H1 (cell line): ENCODE results near the gene MACROD1. TPM values are rescaled to one million over a fixed set of nuclear protein-coding genes. Genes with fewer than 3 reads are reported as not detected.

Experiments
- CTCF ChIA-PET: fragments of 300-600 bp; sonication (Branson Sonifier 250); formaldehyde crosslinking; loops from one replicate; lab custom pipeline; 2021; ENCODE audit not compliant: partially characterized antibody; lab: Charles Lee
- POLR2A ChIA-PET: fragments of 300-600 bp; sonication (Branson Sonifier 250); formaldehyde crosslinking; loops from one replicate; lab custom pipeline; 2021; ENCODE audit warnings: inconsistent platforms; ENCODE audit not compliant: partially characterized antibody; lab: Charles Lee
- DNase-seq, 2 experiments: peaks; one replicate each; pipeline versions ENCODE4 v3.0.0 to v3.0.0-alpha.2; 2010 to 2022; ENCODE audit warnings: low spot score in 2 of 2, low read depth in 1 of 2, mixed read lengths in 1 of 2
- FAIRE-seq: peaks from 2 replicates; lab custom pipeline; 2011; peaks lifted over from hg19 to GRCh38; lab: Jason Lieb, UNC
- H2AFZ ChIP-seq: 2 replicates; pipeline ENCODE4 v1.8.1; 2012; ENCODE audit warnings: low read length, inconsistent platforms
- H2AK5ac ChIP-seq: 2 replicates; pipeline ENCODE4 v1.6.1; 2013; ENCODE audit warnings: low read depth, low read length
- H2BK120ac ChIP-seq: replicated peaks from 2 replicates; pipeline ENCODE3; 2013; ENCODE audit warnings: low read depth, low read length, inconsistent platforms
- H2BK12ac ChIP-seq: 2 replicates; pipeline ENCODE4 v1.6.1; 2013; ENCODE audit warnings: low read depth, low read length
- H2BK15ac ChIP-seq: 2 replicates; pipeline ENCODE4 v1.6.1; 2013; ENCODE audit warnings: low read length
- H2BK20ac ChIP-seq: 2 replicates; pipeline ENCODE4 v1.6.1; 2013; ENCODE audit warnings: low read length
- H2BK5ac ChIP-seq: 2 replicates; pipeline ENCODE4 v1.6.1; 2013; ENCODE audit warnings: low read depth, low read length
- H3K14ac ChIP-seq: 2 replicates; pipeline ENCODE4 v1.6.1; 2013; ENCODE audit warnings: inconsistent platforms; ENCODE audit not compliant: insufficient read length
- H3K18ac ChIP-seq: 2 replicates; pipeline ENCODE4 v1.6.1; 2013; ENCODE audit warnings: low read length; ENCODE audit errors: extremely low read depth
- H3K23ac ChIP-seq: 2 replicates; pipeline ENCODE4 v1.6.1; 2013; ENCODE audit warnings: inconsistent platforms; ENCODE audit not compliant: insufficient read length
- H3K23me2 ChIP-seq: 2 replicates; pipeline ENCODE4 v1.6.1; 2013; ENCODE audit warnings: low read depth, low read length
- H3K27ac ChIP-seq: 2 replicates; pipeline ENCODE4 v1.6.1; 2011; ENCODE audit warnings: low read depth, low read length, inconsistent platforms
- H3K27me3 ChIP-seq, 4 experiments: replicated peaks in 1 of 4; 1 replicate in 1 of 4; 2 replicates in 3 of 4; pipeline versions ENCODE4 v1.6.1 to v1.8.1; 2011 to 2013; ENCODE audit warnings: low read length in 3 of 4, mild to moderate bottlenecking in 3 of 4, inconsistent platforms in 2 of 4, mixed read lengths in 2 of 4, moderate library complexity in 1 of 4; ENCODE audit not compliant: control insufficient read depth in 3 of 4, insufficient read depth in 3 of 4; ENCODE audit errors: extremely low read depth in 1 of 4
- H3K36me3 ChIP-seq, 4 experiments: 2 replicates each; pipeline versions ENCODE4 v1.6.1 to v1.8.1; 2011 to 2013; ENCODE audit warnings: mild to moderate bottlenecking in 4 of 4, low read length in 3 of 4, moderate library complexity in 2 of 4, control low read depth in 1 of 4, inconsistent platforms in 1 of 4; ENCODE audit not compliant: insufficient read depth in 4 of 4, control insufficient read depth in 2 of 4
- H3K4ac ChIP-seq: replicated peaks from 2 replicates; pipeline ENCODE3; 2013; ENCODE audit warnings: low read length, low read depth, mixed read lengths, inconsistent platforms; ENCODE audit not compliant: insufficient read length
- H3K4me1 ChIP-seq, 4 experiments: replicated peaks in 1 of 4; 1 replicate in 1 of 4; 2 replicates in 3 of 4; pipeline versions ENCODE4 v1.6.1 to v1.8.1; 2011 to 2013; ENCODE audit warnings: low read length in 3 of 4, inconsistent platforms in 2 of 4, mixed read lengths in 1 of 4; ENCODE audit not compliant: insufficient read depth in 4 of 4, control insufficient read depth in 3 of 4
- H3K4me2 ChIP-seq, 2 experiments: 2 replicates each; pipeline versions ENCODE4 v1.6.1 to v1.8.1; 2011 to 2013; ENCODE audit warnings: low read depth in 2 of 2, low read length in 2 of 2, control low read depth in 1 of 2, inconsistent platforms in 1 of 2, mild to moderate bottlenecking in 1 of 2; ENCODE audit not compliant: insufficient read depth in 1 of 2
- H3K4me3 ChIP-seq, 4 experiments: fragments of 200-600, 300-600 bp in 1 of 4; sonication (generic), shearing (Covaris generic), sonication (Bioruptor Twin) in 1 of 4; 2 replicates each; pipeline versions ENCODE4 v1.5.1 to v1.8.1; 2011 to 2016; ENCODE audit warnings: low read length in 4 of 4, low read depth in 3 of 4, control low read depth in 2 of 4, inconsistent platforms in 2 of 4, mild to moderate bottlenecking in 2 of 4, mixed read lengths in 1 of 4, moderate library complexity in 1 of 4; ENCODE audit not compliant: insufficient read depth in 2 of 4; ENCODE audit errors: extremely low read depth in 1 of 4
- H3K56ac ChIP-seq: replicated peaks from 2 replicates; pipeline ENCODE3; 2013; ENCODE audit warnings: low read depth, mild to moderate bottlenecking, mixed read lengths, low read length, inconsistent platforms; ENCODE audit not compliant: insufficient read length
- H3K79me1 ChIP-seq: 2 replicates; pipeline ENCODE4 v1.6.1; 2013; ENCODE audit warnings: low read depth, low read length, control low read depth
- H3K79me2 ChIP-seq, 2 experiments: 2 replicates each; pipeline versions ENCODE4 v1.6.1 to v1.8.1; 2012 to 2013; ENCODE audit warnings: low read length in 2 of 2, mild to moderate bottlenecking in 2 of 2, inconsistent platforms in 1 of 2; ENCODE audit not compliant: insufficient read depth in 2 of 2, control insufficient read depth in 1 of 2
- H3K9ac ChIP-seq, 4 experiments: replicated peaks in 1 of 4; 1 replicate in 1 of 4; 2 replicates in 3 of 4; pipeline versions ENCODE4 v1.6.1 to v1.8.1; 2011 to 2013; ENCODE audit warnings: low read depth in 3 of 4, low read length in 3 of 4, control low read depth in 2 of 4, mild to moderate bottlenecking in 2 of 4, moderate library complexity in 2 of 4, inconsistent platforms in 1 of 4; ENCODE audit errors: extremely low read depth in 1 of 4
- H3K9me3 ChIP-seq, 2 experiments: 2 replicates each; pipeline versions ENCODE4 v1.6.1 to v1.8.1; 2012 to 2013; ENCODE audit warnings: mild to moderate bottlenecking in 2 of 2, moderate library complexity in 2 of 2, control low read depth in 1 of 2, inconsistent platforms in 1 of 2, low read depth in 1 of 2, low read length in 1 of 2, mixed read lengths in 1 of 2; ENCODE audit not compliant: insufficient read depth in 2 of 2
- H4K20me1 ChIP-seq, 2 experiments: replicated peaks in 1 of 2; 2 replicates each; pipeline versions ENCODE3 to v1.8.1; 2011 to 2013; ENCODE audit warnings: inconsistent platforms in 2 of 2, low read length in 2 of 2, mild to moderate bottlenecking in 1 of 2; ENCODE audit not compliant: insufficient read depth in 2 of 2, control insufficient read depth in 1 of 2
- H4K5ac ChIP-seq: 2 replicates; pipeline ENCODE4 v1.6.1; 2013; ENCODE audit warnings: low read length, low read depth, mixed read lengths, inconsistent platforms; ENCODE audit not compliant: insufficient read length
- H4K8ac ChIP-seq: 2 replicates; pipeline ENCODE4 v1.8.0; 2013; ENCODE audit warnings: mild to moderate bottlenecking, moderate library complexity, low read length, inconsistent platforms; ENCODE audit not compliant: insufficient read depth; ENCODE audit errors: extremely low read depth
- H4K91ac ChIP-seq: replicated peaks from 2 replicates; pipeline ENCODE3; 2013; ENCODE audit warnings: low read length, mixed read lengths, inconsistent platforms; ENCODE audit not compliant: insufficient read length
- CHD1 ChIP-seq: IDR thresholded peaks from 2 replicates; pipeline ENCODE4 v1.6.1; 2012; ENCODE audit warnings: low read depth, low read length, improper control_type of control experiment
- HDAC6 ChIP-seq: IDR thresholded peaks from one replicate; pipeline ENCODE4 v1.7.1; 2012; ENCODE audit warnings: low read depth, mild to moderate bottlenecking, inconsistent platforms, low read length, moderate library complexity
- JUN ChIP-seq: IDR thresholded peaks from 2 replicates; pipeline ENCODE4 v1.6.1; 2011; ENCODE audit warnings: low read depth, mild to moderate bottlenecking, improper control_type of control experiment, low read length
- NANOG ChIP-seq: IDR thresholded peaks from 2 replicates; pipeline ENCODE4 v1.6.1; 2011; ENCODE audit warnings: low read length, low read depth, mild to moderate bottlenecking, inconsistent platforms; ENCODE audit not compliant: insufficient read depth, poor library complexity, severe bottlenecking
- POLR2AphosphoS5 ChIP-seq: IDR thresholded peaks from 2 replicates; pipeline ENCODE4 v1.6.1; 2011; ENCODE audit warnings: low read depth, low read length
- RNF2 ChIP-seq: fragments of 200-900, 300-1000 bp; sonication (generic); IDR thresholded peaks from 2 replicates; pipeline ENCODE4 v1.7.1; 2016; ENCODE audit warnings: borderline replicate concordance, low read depth, mild to moderate bottlenecking, antibody characterized with exemption, low read length; ENCODE audit not compliant: poor library complexity, severe bottlenecking; ENCODE audit errors: missing control alignments
- SIRT6 ChIP-seq: IDR thresholded peaks from one replicate; pipeline ENCODE4 v1.7.1; 2012; ENCODE audit warnings: low read length, inconsistent platforms
- SP4 ChIP-seq: IDR thresholded peaks from 2 replicates; pipeline ENCODE4 v1.6.1; 2012; ENCODE audit warnings: low read length, inconsistent platforms
- TAF1 ChIP-seq: IDR thresholded peaks from 2 replicates; pipeline ENCODE4 v1.6.1; 2011; ENCODE audit warnings: mild to moderate bottlenecking, low read depth, low read length
- WGBS, 2 experiments: shearing (Covaris generic) in 1 of 2; methylation state at CpG; one replicate each; pipeline versions ENCODE4 v1.1.6 to v1.1.7; 2013 to 2015; ENCODE audit warnings: low lambda C conversion rate in 2 of 2, mixed read lengths in 2 of 2, inconsistent platforms in 1 of 2, low coverage in 1 of 2, missing lambda C conversion rate in 1 of 2; ENCODE audit not compliant: insufficient replicate concordance in 2 of 2, insufficient coverage in 1 of 2, insufficient read length in 1 of 2; ENCODE audit errors: extremely low coverage in 1 of 2, missing lambda C conversion rate in 1 of 2; 5-methylcytosine and 5-hydroxymethylcytosine counted together
- polyA plus RNA-seq, 7 experiments: library from polyadenylated mRNA; depleted of rRNA in 3 of 7; stranded (reverse) in 5 of 7; unstranded in 2 of 7; fragments of >200 nt in 5 of 7; fragments of 200-250 nt in 2 of 7; gene quantifications; 1 replicate in 5 of 7; 2 replicates in 1 of 7; 4 replicates in 1 of 7; pipeline versions ENCODE4 v1.2.1 to v1.2.3, GENCODE V29; 2011 to 2013; ENCODE audit warnings: missing spikeins in 2 of 7, mixed read lengths in 2 of 7
- total RNA-seq: library from RNA; stranded (reverse); fragmentation: NEBNext Ultra II Directional; extraction: Animal tissue kit (Norgen Biotek cat#: 25700); gene quantifications from 2 replicates; pipeline ENCODE4 v1.2.1, GENCODE V29; 2021

Gene MACROD1
- total and polyA plus RNA-seq, 2 of the 8 experiments (the other 6 are each of a cell fraction or from before 2014, with no cell fraction given), result 19.5 to 34.1 TPM

GRCh38 chr11:64022125-64022784 is 143.7 kb downstream of the MACROD1 start:
- CTCF ChIA-PET, result interaction anchor here (0.8 to 4.2 kb wide), 11 partner anchors 9 to 127 kb away, joined by 3 to 24 read pairs (median 4); no protein-coding TSS in a partner anchor
- Histone ChIP-seq H2BK20ac (peak overlapping the region; percentile 9; the same call in 1 of the 2 replicates), H2BK15ac (no peak overlapping the region; the same call in 1 of the 2 replicates), H3K23me2 (no peaks in the 10 kb centered on the region), H2BK120ac (peak overlapping the region; percentile 47), H3K4me1 (peaks cover 3 to 49% (median 35%) of the 10 kb centered on the region in 4 experiments), H3K4ac (peak overlapping the region; percentile 87)
- WGBS, 2 experiments, result 82% methylated on average over 13 of the region's 14 CpGs; no CpG with 5 or more reads in 1 of the 2 experiments
- TF ChIP-seq JUN, result no peak
- no peak for TF ChIP-seq RNF2
- TF ChIP-seq SP4, result no peak
- TF ChIP-seq CHD1, result no peak
- no peak for TF ChIP-seq TAF1
- no peak for TF ChIP-seq NANOG
- TF ChIP-seq SIRT6, result no peak
- no peak for TF ChIP-seq POLR2AphosphoS5
- TF ChIP-seq HDAC6, result no peak
- TF ChIP-seq, all 59 proteins: peak for 0
- peak overlapping the region; percentile 60; the same call in 1 of the 2 replicates for H2BK5ac ChIP-seq
- 0 out of 4 replicates have a peak overlapping the region, but pooled peaks of 1 of the 2 experiments have one; percentile 24 for H3K4me2 ChIP-seq
- H3K9ac ChIP-seq, result no peak overlapping the region; a peak in 1 of 7 replicates
- H2BK12ac ChIP-seq, result peak overlapping the region; percentile 53; the same call in 1 of the 2 replicates
- no peaks in the 10 kb centered on the region; the same call in 1 of the 2 replicates for H3K79me1 ChIP-seq
- H3K14ac ChIP-seq, result no peak overlapping the region
- no peak for FAIRE-seq
- peak overlapping the region; percentile 96 for H4K91ac ChIP-seq
- peaks cover 0 to 4% of the 10 kb centered on the region in 2 experiments for H4K20me1 ChIP-seq
- peaks cover 0 to 16% (median 12%) of the 10 kb centered on the region in 4 experiments; a peak in 5 of 7 replicates for H3K27me3 ChIP-seq
- H3K27ac ChIP-seq, result no peak overlapping the region
- H4K5ac ChIP-seq, result no peak overlapping the region
- H3K79me2 ChIP-seq, result no peaks in the 10 kb centered on the region
- H3K4me3 ChIP-seq, result no peak overlapping the region
- H3K36me3 ChIP-seq, result no peaks in the 10 kb centered on the region
- H3K9me3 ChIP-seq, result no peaks in the 10 kb centered on the region
- H3K18ac ChIP-seq, result peak overlapping the region; percentile 48
- H2AK5ac ChIP-seq, result peak overlapping the region; percentile 93; the same call in 1 of the 2 replicates
- no peak for DNase-seq
- no peak overlapping the region for H3K56ac ChIP-seq
- POLR2A ChIA-PET, result interaction anchor here (1.7 to 2.0 kb wide), 4 partner anchors 12 to 28 kb away, joined by 4 to 8 read pairs (median 6); no protein-coding TSS in a partner anchor
- no peak overlapping the region for H3K23ac ChIP-seq
- no peak overlapping the region for H2AFZ ChIP-seq
- H4K8ac ChIP-seq, result peak overlapping the region; percentile 11; the same call in 1 of the 2 replicates
